ENCODE results near the gene VSTM1.
A peak's percentile ranks its signal among the peaks of the same experiment; 100 is the strongest.
"Not testable (repeated sequence)": the region's sequence is repeated elsewhere in the genome, so short reads cannot be mapped to it uniquely, and the experiment has no call there.

Gene VSTM1

DNA sequence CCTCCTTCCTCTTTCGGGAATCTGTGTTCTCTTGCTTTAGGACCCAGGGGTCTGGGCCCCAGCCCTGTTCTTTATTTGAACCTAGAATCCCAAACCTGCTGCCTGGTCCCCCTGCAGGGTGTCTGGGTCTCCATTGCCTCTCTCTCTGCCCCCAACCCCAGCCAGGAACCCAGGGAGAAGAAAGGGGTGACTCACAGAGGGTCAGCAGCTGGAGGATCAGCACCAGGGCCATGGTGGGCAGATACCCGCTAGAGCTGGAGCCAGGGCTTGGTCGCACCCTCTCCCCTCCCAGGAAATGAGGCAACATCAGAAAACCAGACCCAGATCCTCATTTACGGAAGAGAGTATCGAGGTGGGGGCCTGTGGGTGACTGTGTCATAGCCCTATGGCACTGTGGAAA lies 36.9 kb upstream of the VSTM1 start, which contains the start of gene OSCAR:
OSCAR (minus strand) TSS at position 243 of the 400 bp plus-strand sequence; CDS start at position 232, 11 bp downstream.
- TF ChIP-seq, protein P1, sequence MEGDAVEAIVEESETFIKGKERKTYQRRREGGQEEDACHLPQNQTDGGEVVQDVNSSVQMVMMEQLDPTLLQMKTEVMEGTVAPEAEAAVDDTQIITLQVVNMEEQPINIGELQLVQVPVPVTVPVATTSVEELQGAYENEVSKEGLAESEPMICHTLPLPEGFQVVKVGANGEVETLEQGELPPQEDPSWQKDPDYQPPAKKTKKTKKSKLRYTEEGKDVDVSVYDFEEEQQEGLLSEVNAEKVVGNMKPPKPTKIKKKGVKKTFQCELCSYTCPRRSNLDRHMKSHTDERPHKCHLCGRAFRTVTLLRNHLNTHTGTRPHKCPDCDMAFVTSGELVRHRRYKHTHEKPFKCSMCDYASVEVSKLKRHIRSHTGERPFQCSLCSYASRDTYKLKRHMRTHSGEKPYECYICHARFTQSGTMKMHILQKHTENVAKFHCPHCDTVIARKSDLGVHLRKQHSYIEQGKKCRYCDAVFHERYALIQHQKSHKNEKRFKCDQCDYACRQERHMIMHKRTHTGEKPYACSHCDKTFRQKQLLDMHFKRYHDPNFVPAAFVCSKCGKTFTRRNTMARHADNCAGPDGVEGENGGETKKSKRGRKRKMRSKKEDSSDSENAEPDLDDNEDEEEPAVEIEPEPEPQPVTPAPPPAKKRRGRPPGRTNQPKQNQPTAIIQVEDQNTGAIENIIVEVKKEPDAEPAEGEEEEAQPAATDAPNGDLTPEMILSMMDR (conservative IDR thresholded peaks at IDR 0.05; ENCODE audit: low read depth, low read length), result no peak
- Histone ChIP-seq H3K9ac (no peak within 1 kb of the TSS), H3K27ac (no peak within 1 kb of the TSS), H4K20me1 (ENCODE audit: insufficient read depth) (no peaks in the 10 kb centered on the region), H3K27me3 (ENCODE audit: insufficient read depth, low read depth) (0 out of 2 replicates have a peak, but pooled peaks cover 4% of the 10 kb centered on the region), H3K79me2 (ENCODE audit: insufficient read depth, low read depth) (peaks cover 20% of the 10 kb centered on the region), H3K4me3 (IDR thresholded peaks at IDR 0.05; ENCODE audit: insufficient read depth, low read depth, low read length) (no peak within 1 kb of the TSS), H3K4me2 (no peak within 1 kb of the TSS), H2AFZ (ENCODE audit: low read depth) (no peak within 1 kb of the TSS), H3K4me1 (ENCODE audit: low read depth, poor library complexity, severe bottlenecking) (peaks cover 17% of the 10 kb centered on the region), H3K36me3 (ENCODE audit: insufficient read depth) (peaks cover 3% of the 10 kb centered on the region; the same call in 1 of the 2 replicates)

DNA sequence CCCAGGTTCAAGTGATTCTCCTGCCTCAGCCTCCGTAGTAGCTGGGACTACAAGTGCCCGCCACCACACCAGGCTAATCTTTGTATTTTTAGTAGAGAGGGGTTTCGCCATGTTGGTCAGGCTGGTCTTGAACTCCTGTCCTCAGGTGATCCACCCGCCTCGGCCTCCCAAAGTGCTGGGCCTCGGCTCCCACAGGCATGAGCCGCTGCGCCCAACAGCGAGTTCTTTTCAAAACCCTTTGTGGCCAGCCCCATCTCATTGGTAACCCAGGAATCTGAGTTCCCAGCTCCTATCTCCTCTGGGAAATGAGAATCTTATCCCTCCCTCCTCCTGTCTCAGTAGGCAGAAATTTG lies 36.2 kb upstream of the VSTM1 start:
- H2AFZ ChIP-seq (ENCODE audit: low read depth); H3K4me2 ChIP-seq; H3K27ac ChIP-seq; H3K27me3 ChIP-seq (ENCODE audit: insufficient read depth, low read depth); H3K4me3 ChIP-seq (IDR thresholded peaks at IDR 0.05; ENCODE audit: insufficient read depth, low read depth, low read length); H3K9ac ChIP-seq; H4K20me1 ChIP-seq (ENCODE audit: insufficient read depth); H3K36me3 ChIP-seq (ENCODE audit: insufficient read depth): not testable (repeated sequence)
- Histone ChIP-seq H3K4me1 (ENCODE audit: low read depth, poor library complexity, severe bottlenecking) (peaks cover 17% of the 10 kb centered on the region), H3K79me2 (ENCODE audit: insufficient read depth, low read depth) (peaks cover 19% of the 10 kb centered on the region)

DNA sequence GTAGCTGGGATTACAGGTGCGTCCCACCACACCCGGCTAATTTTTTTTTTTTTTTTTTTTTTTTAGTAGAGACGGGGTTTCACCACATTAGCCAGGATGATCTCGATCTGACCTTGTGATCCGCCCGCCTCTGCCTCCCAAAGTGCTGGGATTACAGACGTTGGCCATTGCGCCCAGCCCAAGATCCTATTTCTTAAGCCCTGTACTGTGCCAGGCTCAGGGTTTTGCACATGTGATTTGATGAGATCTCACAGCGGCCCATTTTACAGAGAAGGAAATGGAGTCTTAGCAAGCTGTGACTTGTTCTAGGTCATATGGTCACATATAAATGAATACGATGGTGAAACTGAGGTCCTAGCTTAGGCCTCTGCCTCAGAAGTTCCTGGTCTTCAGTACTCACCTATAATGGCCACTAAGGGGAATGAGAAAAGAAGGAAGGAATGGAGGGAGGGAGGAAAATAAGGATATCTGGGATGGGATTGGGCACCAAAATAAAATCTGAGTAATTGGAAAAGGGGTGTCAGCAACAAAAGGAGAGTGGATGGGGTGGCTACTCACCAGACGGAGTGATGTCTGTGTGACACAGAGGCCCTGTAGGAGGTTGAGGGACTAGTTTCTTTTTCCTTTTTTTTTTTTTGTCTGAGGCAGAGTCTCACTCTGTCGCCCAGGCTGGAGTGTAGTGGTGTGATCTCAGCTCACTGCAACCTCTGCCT lies 35.6 kb upstream of the VSTM1 start:
- Histone ChIP-seq H3K79me2 (ENCODE audit: insufficient read depth, low read depth) (peaks cover 13% of the 10 kb centered on the region), H3K36me3 (ENCODE audit: insufficient read depth) (no peaks in the 10 kb centered on the region), H3K27ac (no peak overlapping the region), H4K20me1 (ENCODE audit: insufficient read depth) (no peaks in the 10 kb centered on the region), H3K4me3 (IDR thresholded peaks at IDR 0.05; ENCODE audit: insufficient read depth, low read depth, low read length) (no peak overlapping the region), H3K9ac (no peak overlapping the region), H3K27me3 (ENCODE audit: insufficient read depth, low read depth) (0 out of 2 replicates have a peak, but pooled peaks cover 4% of the 10 kb centered on the region), H3K4me2 (no peak overlapping the region), H2AFZ (ENCODE audit: low read depth) (no peak overlapping the region), H3K4me1 (ENCODE audit: low read depth, poor library complexity, severe bottlenecking) (peaks cover 12% of the 10 kb centered on the region)
- TF ChIP-seq, protein P1 (conservative IDR thresholded peaks at IDR 0.05; ENCODE audit: low read depth, low read length), result no peak

DNA sequence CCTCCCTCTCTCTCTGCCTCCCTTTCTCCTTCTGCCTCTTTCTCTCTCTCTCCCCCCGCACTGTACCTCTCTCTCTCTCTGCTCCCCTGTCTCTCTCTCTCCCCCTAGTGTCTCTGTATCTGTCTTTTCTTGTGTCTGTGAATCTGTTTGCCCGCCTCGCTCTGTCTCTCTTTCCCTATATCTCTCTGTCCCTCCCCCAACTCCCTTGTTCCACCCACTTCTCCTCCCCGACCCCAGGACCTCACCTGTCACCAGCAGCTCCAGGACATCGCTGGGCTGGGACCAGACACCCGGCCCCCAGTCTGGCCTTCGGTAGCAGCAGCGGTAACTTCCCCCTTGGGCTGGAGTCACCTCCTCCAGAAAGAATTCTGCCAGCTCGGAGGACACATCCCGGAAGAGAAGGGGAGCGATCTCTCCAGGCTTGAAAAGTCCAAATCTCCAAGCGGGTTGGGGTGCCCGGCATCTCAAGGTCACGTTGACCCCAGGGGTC lies 33.0 kb upstream of the VSTM1 start:
- no peaks in the 10 kb centered on the region for H4K20me1 ChIP-seq (ENCODE audit: insufficient read depth)
- TF ChIP-seq, protein P1 (conservative IDR thresholded peaks at IDR 0.05; ENCODE audit: low read depth, low read length), result no peak
- peaks cover 4% of the 10 kb centered on the region; the same call in 1 of the 2 replicates for H3K27me3 ChIP-seq (ENCODE audit: insufficient read depth, low read depth)
- no peak overlapping the region for H3K27ac ChIP-seq
- H3K36me3 ChIP-seq (ENCODE audit: insufficient read depth), result no peaks in the 10 kb centered on the region
- H3K79me2 ChIP-seq (ENCODE audit: insufficient read depth, low read depth), result no peaks in the 10 kb centered on the region
- no peaks in the 10 kb centered on the region for H3K4me1 ChIP-seq (ENCODE audit: low read depth, poor library complexity, severe bottlenecking)
- H2AFZ ChIP-seq (ENCODE audit: low read depth), result peak overlapping the region; percentile 71; the same call in 1 of the 2 replicates
- H3K4me2 ChIP-seq, result peak overlapping the region; percentile 42; the same call in 1 of the 2 replicates
- no peak overlapping the region for H3K9ac ChIP-seq
- no peak overlapping the region for H3K4me3 ChIP-seq (IDR thresholded peaks at IDR 0.05; ENCODE audit: insufficient read depth, low read depth, low read length)

DNA sequence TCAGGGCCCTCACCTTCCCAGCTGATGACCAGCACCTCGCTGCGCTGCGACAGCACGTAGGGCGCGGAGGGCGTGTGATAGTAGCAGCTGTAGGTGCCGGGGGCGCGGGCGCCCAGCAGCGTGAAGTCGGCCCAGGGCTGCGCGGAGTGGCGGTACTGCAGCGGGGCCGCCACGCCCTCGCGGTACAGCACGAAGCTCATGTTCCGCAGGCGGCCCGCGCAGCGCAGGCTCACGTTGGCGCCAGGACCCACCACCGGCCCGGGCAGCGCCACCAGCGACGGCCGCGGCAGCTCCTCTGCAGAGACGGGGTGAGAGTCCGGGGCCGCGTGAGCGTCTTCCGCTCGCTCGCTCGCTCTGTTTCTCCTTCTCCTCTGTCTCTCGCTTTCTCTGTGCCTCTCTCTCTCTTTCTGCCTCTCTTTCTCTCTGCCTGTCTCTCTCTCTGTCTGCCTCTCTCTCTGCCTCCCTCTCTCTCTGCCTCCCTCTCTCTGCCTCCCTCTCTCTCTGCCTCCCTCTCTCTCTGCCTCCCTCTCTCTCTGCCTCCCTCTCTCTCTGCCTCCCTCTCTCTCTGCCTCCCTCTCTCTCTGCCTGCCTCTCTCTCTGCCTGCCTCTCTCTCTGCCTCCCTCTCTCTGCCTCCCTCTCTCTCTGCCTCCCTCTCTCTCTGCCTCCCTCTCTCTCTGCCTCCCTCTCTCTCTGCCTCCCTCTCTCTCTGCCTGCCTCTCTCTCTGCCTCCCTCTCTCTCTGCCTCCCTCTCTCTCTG lies 32.3 kb upstream of the VSTM1 start:
- not testable (repeated sequence) for H3K4me1 ChIP-seq (ENCODE audit: low read depth, poor library complexity, severe bottlenecking); H3K4me3 ChIP-seq (IDR thresholded peaks at IDR 0.05; ENCODE audit: insufficient read depth, low read depth, low read length); H4K20me1 ChIP-seq (ENCODE audit: insufficient read depth); H3K27ac ChIP-seq; H3K36me3 ChIP-seq (ENCODE audit: insufficient read depth); H3K27me3 ChIP-seq (ENCODE audit: insufficient read depth, low read depth); H3K79me2 ChIP-seq (ENCODE audit: insufficient read depth, low read depth); H3K4me2 ChIP-seq; H3K9ac ChIP-seq
- H2AFZ ChIP-seq (ENCODE audit: low read depth), result peak overlapping the region; percentile 71; the same call in 1 of the 2 replicates
